ENCODE results near the gene AP3B2.

AP3B2 gene

GRCh38 chr15:82697735-82698407 is 11.8 kb downstream of the AP3B2 start:
- no peak for DNase-seq

GRCh38 chr15:82692171-82692570 is 17.5 kb downstream of the AP3B2 start:
- DNase-seq: no peak

GRCh38 chr15:82689147-82689546 is 20.5 kb downstream of the AP3B2 start:
- no peak for DNase-seq

GRCh38 chr15:82688691-82689090 is 21.0 kb downstream of the AP3B2 start:
- DNase-seq: no peak

- DNase-seq: no peak
Measured at GRCh38 chr15:82681371-82681770, 28.3 kb downstream of the AP3B2 start.

- DNase-seq: peak in 1 of 2 experiments; percentile 23
Measured at GRCh38 chr15:82680200-82681102, 29.2 kb downstream of the AP3B2 start.

GRCh38 chr15:82679626-82680199 is 30.0 kb downstream of the AP3B2 start:
- no peak for DNase-seq

- no peak for DNase-seq
Measured at GRCh38 chr15:82677720-82678323, 31.9 kb downstream of the AP3B2 start.

GRCh38 chr15:82674873-82675272 is 34.8 kb downstream of the AP3B2 start:
- no peak for DNase-seq

- no peak for DNase-seq
Measured at GRCh38 chr15:82670699-82671098, 39.0 kb downstream of the AP3B2 start.

- no peak for DNase-seq
Measured at GRCh38 chr15:82666606-82667005, 43.1 kb downstream of the AP3B2 start.

GRCh38 chr15:82664021-82664420 is 45.7 kb downstream of the AP3B2 start:
- DNase-seq: no peak

- DNase-seq: no peak
Measured at GRCh38 chr15:82663186-82663600, 46.5 kb downstream of the AP3B2 start.

- no peak for DNase-seq
Measured at GRCh38 chr15:82662641-82663040, 47.0 kb downstream of the AP3B2 start.

GRCh38 chr15:82660378-82660777 is 49.3 kb downstream of the AP3B2 start:
- DNase-seq: no peak

GRCh38 chr15:82656641-82657266 is 52.9 kb downstream of the AP3B2 start:
- no peak for DNase-seq

- DNase-seq: no peak
Measured at GRCh38 chr15:82655606-82656005, 54.1 kb downstream of the AP3B2 start.

GRCh38 chr15:82653483-82654168 is 56.0 kb downstream of the AP3B2 start:
- DNase-seq: no peak

GRCh38 chr15:82651708-82652107 is 58.0 kb downstream of the AP3B2 start:
- no peak for DNase-seq

- DNase-seq: no peak
Measured at GRCh38 chr15:82650046-82650670, 59.5 kb downstream of the AP3B2 start.

GRCh38 chr15:82649226-82649999 is 60.3 kb downstream of the AP3B2 start:
- no peak for DNase-seq

Data from NCI-H524 (cell line).